ENCODE measurements around the gene TBCK. TPM values are rescaled to one million over a fixed set of nuclear protein-coding genes. Genes with fewer than 3 reads are reported as not detected.

TBCK gene
- total and polyA plus RNA-seq, 2 experiments from 2014 or later: 34.1 to 36.9 TPM

GRCh38 chr4:106253364-106254129 is 62.5 kb downstream of the TBCK start:
- H3K4me3 ChIP-seq: no peak overlapping the region
- no peak for TF ChIP-seq CTCF (IDR thresholded peaks at IDR 0.05; ENCODE audit: low read depth, low read length)
- H3K9me3 ChIP-seq (ENCODE audit: low read depth): no peaks in the 10 kb centered on the region
- peaks cover 29% of the 10 kb centered on the region for H3K36me3 ChIP-seq
- H3K27me3 ChIP-seq: no peaks in the 10 kb centered on the region
- H3K4me1 ChIP-seq (ENCODE audit: low read depth): no peaks in the 10 kb centered on the region
- no peak overlapping the region for H3K27ac ChIP-seq
- no peak for DNase-seq (ENCODE audit: low read depth in 1 of 2, low spot score in 1 of 2)

- no peak overlapping the region for H3K27ac ChIP-seq
- H3K4me3 ChIP-seq: no peak overlapping the region
- DNase-seq (ENCODE audit: low read depth in 1 of 2, low spot score in 1 of 2): no peak
- no peaks in the 10 kb centered on the region for H3K9me3 ChIP-seq (ENCODE audit: low read depth)
- TF ChIP-seq CTCF (IDR thresholded peaks at IDR 0.05; ENCODE audit: low read depth, low read length): no peak
- H3K27me3 ChIP-seq: no peaks in the 10 kb centered on the region
- H3K36me3 ChIP-seq: peaks cover 38% of the 10 kb centered on the region
- no peaks in the 10 kb centered on the region for H3K4me1 ChIP-seq (ENCODE audit: low read depth)
Measured at GRCh38 chr4:106247600-106247999, 68.4 kb downstream of the TBCK start.

- Histone ChIP-seq H3K9me3 (ENCODE audit: low read depth) (no peaks in the 10 kb centered on the region), H3K27me3 (no peaks in the 10 kb centered on the region), H3K36me3 (peaks cover 38% of the 10 kb centered on the region), H3K4me3 (no peak overlapping the region), H3K4me1 (ENCODE audit: low read depth) (no peaks in the 10 kb centered on the region), H3K27ac (no peak overlapping the region)
- TF ChIP-seq CTCF (IDR thresholded peaks at IDR 0.05; ENCODE audit: low read depth, low read length): no peak
- no peak for DNase-seq (ENCODE audit: low read depth in 1 of 2, low spot score in 1 of 2)
Measured at GRCh38 chr4:106246441-106246840, 69.6 kb downstream of the TBCK start.

GRCh38 chr4:106245176-106245575 is 70.8 kb downstream of the TBCK start:
- Histone ChIP-seq H3K27me3 (no peaks in the 10 kb centered on the region), H3K27ac (peak overlapping the region; percentile 49), H3K4me1 (ENCODE audit: low read depth) (no peaks in the 10 kb centered on the region), H3K9me3 (ENCODE audit: low read depth) (no peaks in the 10 kb centered on the region), H3K36me3 (peaks cover 30% of the 10 kb centered on the region), H3K4me3 (no peak overlapping the region)
- DNase-seq (ENCODE audit: low read depth in 1 of 2, low spot score in 1 of 2): peak in 1 of 2 donors; percentile 1
- TF ChIP-seq CTCF (IDR thresholded peaks at IDR 0.05; ENCODE audit: low read depth, low read length): no peak

- no peak for DNase-seq (ENCODE audit: low read depth in 1 of 2, low spot score in 1 of 2)
- no peaks in the 10 kb centered on the region for H3K27me3 ChIP-seq
- no peak overlapping the region for H3K4me3 ChIP-seq
- no peak for TF ChIP-seq CTCF (IDR thresholded peaks at IDR 0.05; ENCODE audit: low read depth, low read length)
- peaks cover 15% of the 10 kb centered on the region for H3K36me3 ChIP-seq
- H3K9me3 ChIP-seq (ENCODE audit: low read depth): no peaks in the 10 kb centered on the region
- H3K27ac ChIP-seq: no peak overlapping the region
- no peaks in the 10 kb centered on the region for H3K4me1 ChIP-seq (ENCODE audit: low read depth)
Measured at GRCh38 chr4:106240699-106241098, 75.3 kb downstream of the TBCK start.
